Liver (tissue), 3 donors: ENCODE measurements around the gene INPP5A.

ENCODE experiments used
- ATF3 ChIP-seq: IDR thresholded peaks from 2 replicates; pipeline ENCODE4 v1.6.1; 2016; ENCODE audit warnings: antibody characterized with exemption
- CTCF ChIP-seq: fragments of 150-350 bp; IDR thresholded peaks from 2 replicates; pipeline ENCODE4 v1.5.1; 2017; ENCODE audit warnings: improper control_type of control experiment, low read depth, low read length; ENCODE audit not compliant: missing input control
- EGR1 ChIP-seq, 2 donors: IDR thresholded peaks; 2 replicates each; pipeline ENCODE4 v1.6.1; 2016 to 2018; ENCODE audit warnings: antibody characterized with exemption in 2 of 2, low read depth in 2 of 2
- GABPA ChIP-seq, 2 donors: IDR thresholded peaks in 1 of 2; conservative IDR thresholded peaks in 1 of 2; 2 replicates each; pipeline ENCODE4 v1.6.1; 2016; ENCODE audit warnings: antibody characterized with exemption in 2 of 2, mild to moderate bottlenecking in 1 of 2, moderate library complexity in 1 of 2
- HNF4A ChIP-seq, 2 donors: conservative IDR thresholded peaks; 2 replicates each; pipeline ENCODE4 v1.6.1; 2016; ENCODE audit warnings: antibody characterized with exemption in 2 of 2, mild to moderate bottlenecking in 2 of 2
- JUND ChIP-seq, 2 donors: IDR thresholded peaks; 2 replicates each; pipeline ENCODE4 v1.6.1; 2016; ENCODE audit warnings: antibody characterized with exemption in 2 of 2
- MAX ChIP-seq: IDR thresholded peaks from 2 replicates; pipeline ENCODE4 v1.6.1; 2016; ENCODE audit warnings: antibody characterized with exemption
- NR2F2 ChIP-seq: IDR thresholded peaks from 2 replicates; pipeline ENCODE4 v1.6.1; 2016; ENCODE audit warnings: antibody characterized with exemption
- RAD21 ChIP-seq, 2 donors: IDR thresholded peaks; 2 replicates each; pipeline ENCODE4 v1.6.1; 2016; ENCODE audit warnings: antibody characterized with exemption in 2 of 2, mild to moderate bottlenecking in 2 of 2
- REST ChIP-seq: IDR thresholded peaks from 2 replicates; pipeline ENCODE4 v1.6.1; 2016; ENCODE audit warnings: antibody characterized with exemption, mild to moderate bottlenecking
- SP1 ChIP-seq: IDR thresholded peaks from 2 replicates; pipeline ENCODE4 v1.6.1; 2018; ENCODE audit warnings: antibody characterized with exemption, mild to moderate bottlenecking
- TAF1 ChIP-seq: conservative IDR thresholded peaks from 2 replicates; pipeline ENCODE4 v1.6.1; 2016; ENCODE audit warnings: antibody characterized with exemption, mild to moderate bottlenecking
- YY1 ChIP-seq: IDR thresholded peaks from 2 replicates; pipeline ENCODE4 v1.6.1; 2016; ENCODE audit warnings: antibody characterized with exemption, mild to moderate bottlenecking
- donor health status: healthy.
- donor health status: healthy.

- no peak for TF ChIP-seq RAD21 (IDR thresholded peaks at IDR 0.05)
- no peak for TF ChIP-seq CTCF
- TF ChIP-seq REST = no peak
- no peak for TF ChIP-seq ATF3
- TF ChIP-seq JUND (IDR thresholded peaks at IDR 0.05) = no peak
- no peak for TF ChIP-seq NR2F2
- TF ChIP-seq SP1 = no peak
- no peak for TF ChIP-seq TAF1
- no peak for TF ChIP-seq MAX
- no peak for TF ChIP-seq GABPA (IDR thresholded peaks at IDR 0.05 in 1 of 2, conservative IDR thresholded peaks at IDR 0.05 in 1 of 2)
- TF ChIP-seq EGR1 (IDR thresholded peaks at IDR 0.05; ENCODE audit: low read depth in 2 of 2) = no peak
- TF ChIP-seq YY1 = no peak
- no peak for TF ChIP-seq HNF4A (conservative IDR thresholded peaks at IDR 0.05)
Measured at GRCh38 chr10:132645630-132646442, 108.2 kb downstream of the INPP5A start.
